Neural cell (in vitro differentiated cells): ENCODE results near the gene TMEM255B. TPM values are rescaled to one million over a fixed set of nuclear protein-coding genes. Genes with fewer than 3 reads are reported as not detected.

Experiments
- H2AFZ ChIP-seq: fragments of 200-600, 300-800 bp; sonication (generic), shearing (Covaris generic); 2 replicates; pipeline ENCODE4 v1.6.0; 2014; ENCODE audit warnings: low read depth, mild to moderate bottlenecking, antibody characterized with exemption, low read length, moderate library complexity
- H3F3A ChIP-seq: fragments of 200-600 bp; shearing (Covaris generic); 2 replicates; pipeline ENCODE4 v1.6.1; 2016; ENCODE audit warnings: mild to moderate bottlenecking, moderate library complexity, mixed read lengths, antibody characterized with exemption, low read length; ENCODE audit not compliant: insufficient read depth, poor library complexity, severe bottlenecking
- H3K27ac ChIP-seq: fragments of 200-600, 300-800 bp; sonication (generic), shearing (Covaris generic); 2 replicates; pipeline ENCODE4 v1.5.1; 2014; ENCODE audit warnings: mild to moderate bottlenecking, low read length, moderate library complexity
- H3K27me3 ChIP-seq: fragments of 300-800, 200-600 bp; sonication (generic), shearing (Covaris generic); 2 replicates; pipeline ENCODE4 v1.6.0; 2014; ENCODE audit warnings: mild to moderate bottlenecking, low read depth, low read length, moderate library complexity; ENCODE audit not compliant: insufficient read depth
- H3K36me3 ChIP-seq: fragments of 300-800, 200-600 bp; sonication (generic), shearing (Covaris generic); 2 replicates; pipeline ENCODE4 v1.5.1; 2014; ENCODE audit warnings: mild to moderate bottlenecking, antibody characterized with exemption, low read length, moderate library complexity; ENCODE audit not compliant: insufficient read depth
- H3K4me2 ChIP-seq: fragments of 300-800, 200-600 bp; sonication (generic), shearing (Covaris generic); 2 replicates; pipeline ENCODE4 v1.6.0; 2014; ENCODE audit warnings: mild to moderate bottlenecking, low read length
- H3K4me3 ChIP-seq: fragments of 300-800, 200-600 bp; sonication (generic), shearing (Covaris generic); 2 replicates; pipeline ENCODE4 v1.5.1; 2014; ENCODE audit warnings: mild to moderate bottlenecking, low read length, moderate library complexity
- H3K79me2 ChIP-seq: fragments of 200-600 bp; shearing (Covaris generic); replicated peaks from 2 replicates; pipeline ENCODE4 v1.6.0; 2014; ENCODE audit warnings: mild to moderate bottlenecking, low read length, moderate library complexity; ENCODE audit not compliant: insufficient read depth
- H3K9ac ChIP-seq: fragments of 300-800, 200-600 bp; sonication (generic), shearing (Covaris generic); 2 replicates; pipeline ENCODE4 v1.6.1; 2016; ENCODE audit warnings: mild to moderate bottlenecking, low read length, mixed read lengths
- H3K9me2 ChIP-seq: fragments of 200-600 bp; shearing (Covaris generic); 2 replicates; pipeline ENCODE4 v1.6.1; 2016; ENCODE audit warnings: mild to moderate bottlenecking, low read length, mixed read lengths; ENCODE audit not compliant: insufficient read depth
- H3K9me3 ChIP-seq: fragments of 200-600, 300-800 bp; sonication (generic), shearing (Covaris generic); 2 replicates; pipeline ENCODE4 v1.6.1; 2016; ENCODE audit warnings: mild to moderate bottlenecking, mixed run types, low read length, moderate library complexity, mixed read lengths
- H4K20me1 ChIP-seq: fragments of 200-600 bp; shearing (Covaris generic); 2 replicates; pipeline ENCODE4 v1.6.1; 2016; ENCODE audit warnings: mild to moderate bottlenecking, mixed run types; ENCODE audit not compliant: insufficient read depth
- EP300 ChIP-seq: fragments of 450-650 bp; conservative IDR thresholded peaks from 2 replicates; pipeline ENCODE4 v1.6.1; 2014; ENCODE audit warnings: antibody characterized with exemption, mild to moderate bottlenecking, moderate library complexity; ENCODE audit not compliant: poor library complexity, severe bottlenecking
- EZH2 ChIP-seq: fragments of 200-600, 300-800 bp; shearing (Covaris generic), sonication (generic); IDR thresholded peaks from 2 replicates; pipeline ENCODE4 v1.6.1; 2014; ENCODE audit warnings: antibody characterized with exemption, low read length, borderline replicate concordance, mild to moderate bottlenecking; ENCODE audit not compliant: insufficient read depth, poor library complexity, severe bottlenecking
- MXI1 ChIP-seq: fragments of 450-650 bp; conservative IDR thresholded peaks from 2 replicates; pipeline ENCODE4 v1.6.1; 2014; ENCODE audit warnings: antibody characterized with exemption, mild to moderate bottlenecking; ENCODE audit not compliant: poor library complexity, severe bottlenecking
- POLR2AphosphoS5 ChIP-seq: IDR thresholded peaks from 2 replicates; pipeline ENCODE4 v1.6.1; 2012
- RAD21 ChIP-seq: fragments of 450-650 bp; conservative IDR thresholded peaks from 2 replicates; pipeline ENCODE4 v1.6.1; 2014; ENCODE audit warnings: antibody characterized with exemption, mild to moderate bottlenecking, moderate library complexity
- SMC3 ChIP-seq: fragments of 450-650 bp; conservative IDR thresholded peaks from 2 replicates; pipeline ENCODE4 v1.6.1; 2014; ENCODE audit warnings: antibody characterized with exemption, mild to moderate bottlenecking, moderate library complexity; ENCODE audit not compliant: poor library complexity
- TAF1 ChIP-seq: IDR thresholded peaks from 2 replicates; pipeline ENCODE4 v1.6.1; 2012; ENCODE audit warnings: low read depth
- polyA plus RNA-seq: library from polyadenylated mRNA; depleted of rRNA; stranded (reverse); fragments of >200 nt; gene quantifications from 2 replicates; pipeline ENCODE4 v1.2.3, GENCODE V29; 2014
- TF ChIP-seq, protein P1 (sequence below): IDR thresholded peaks from 2 replicates; pipeline ENCODE4 v1.6.1; 2012; ENCODE audit warnings: borderline replicate concordance
- TF ChIP-seq, protein P2 (sequence below): fragments of 450-650 bp; IDR thresholded peaks from 2 replicates; pipeline ENCODE4 v1.5.1; 2014; ENCODE audit warnings: antibody characterized with exemption, mild to moderate bottlenecking, moderate library complexity; ENCODE audit not compliant: poor library complexity, severe bottlenecking

Gene TMEM255B
- polyA plus RNA-seq, 1 donor from 2014 or later: not detected

DNA sequence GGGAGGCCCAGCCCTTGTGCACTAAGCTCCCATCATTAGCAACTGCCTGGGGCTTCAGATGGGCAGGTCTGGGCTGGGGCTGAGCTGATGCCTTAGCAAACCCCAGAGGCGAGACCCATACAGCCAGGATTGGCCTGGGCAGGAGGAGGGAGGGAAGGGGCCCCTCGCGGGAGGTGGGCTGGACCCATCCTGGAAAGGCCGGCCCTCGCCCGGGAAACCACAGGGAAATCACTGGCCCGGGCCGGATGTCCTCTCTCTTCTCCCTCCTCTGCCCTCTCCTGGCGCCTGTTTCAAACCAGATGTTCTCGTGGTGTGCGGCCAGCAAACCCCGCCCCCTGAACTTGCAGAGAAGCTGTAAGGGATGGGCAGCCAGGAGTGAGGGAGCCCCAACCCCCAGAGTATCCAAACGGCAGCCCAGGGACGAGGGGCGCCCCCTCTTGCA, 43.1 kb downstream of the TMEM255B start:
- Histone ChIP-seq H3K9me3 (no peaks in the 10 kb centered on the region), H4K20me1 (no peaks in the 10 kb centered on the region), H3K9me2 (no peaks in the 10 kb centered on the region), H3K4me2 (no peak overlapping the region), H3F3A (no peaks in the 10 kb centered on the region), H3K79me2 (no peaks in the 10 kb centered on the region), H3K4me3 (no peak overlapping the region), H2AFZ (no peak overlapping the region), H3K36me3 (no peaks in the 10 kb centered on the region), H3K9ac (no peak overlapping the region), H3K27ac (no peak overlapping the region), H3K27me3 (no peaks in the 10 kb centered on the region)
- no peak for TF ChIP-seq MXI1
- TF ChIP-seq, protein P1, sequence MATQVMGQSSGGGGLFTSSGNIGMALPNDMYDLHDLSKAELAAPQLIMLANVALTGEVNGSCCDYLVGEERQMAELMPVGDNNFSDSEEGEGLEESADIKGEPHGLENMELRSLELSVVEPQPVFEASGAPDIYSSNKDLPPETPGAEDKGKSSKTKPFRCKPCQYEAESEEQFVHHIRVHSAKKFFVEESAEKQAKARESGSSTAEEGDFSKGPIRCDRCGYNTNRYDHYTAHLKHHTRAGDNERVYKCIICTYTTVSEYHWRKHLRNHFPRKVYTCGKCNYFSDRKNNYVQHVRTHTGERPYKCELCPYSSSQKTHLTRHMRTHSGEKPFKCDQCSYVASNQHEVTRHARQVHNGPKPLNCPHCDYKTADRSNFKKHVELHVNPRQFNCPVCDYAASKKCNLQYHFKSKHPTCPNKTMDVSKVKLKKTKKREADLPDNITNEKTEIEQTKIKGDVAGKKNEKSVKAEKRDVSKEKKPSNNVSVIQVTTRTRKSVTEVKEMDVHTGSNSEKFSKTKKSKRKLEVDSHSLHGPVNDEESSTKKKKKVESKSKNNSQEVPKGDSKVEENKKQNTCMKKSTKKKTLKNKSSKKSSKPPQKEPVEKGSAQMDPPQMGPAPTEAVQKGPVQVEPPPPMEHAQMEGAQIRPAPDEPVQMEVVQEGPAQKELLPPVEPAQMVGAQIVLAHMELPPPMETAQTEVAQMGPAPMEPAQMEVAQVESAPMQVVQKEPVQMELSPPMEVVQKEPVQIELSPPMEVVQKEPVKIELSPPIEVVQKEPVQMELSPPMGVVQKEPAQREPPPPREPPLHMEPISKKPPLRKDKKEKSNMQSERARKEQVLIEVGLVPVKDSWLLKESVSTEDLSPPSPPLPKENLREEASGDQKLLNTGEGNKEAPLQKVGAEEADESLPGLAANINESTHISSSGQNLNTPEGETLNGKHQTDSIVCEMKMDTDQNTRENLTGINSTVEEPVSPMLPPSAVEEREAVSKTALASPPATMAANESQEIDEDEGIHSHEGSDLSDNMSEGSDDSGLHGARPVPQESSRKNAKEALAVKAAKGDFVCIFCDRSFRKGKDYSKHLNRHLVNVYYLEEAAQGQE: no peak
- no peak for TF ChIP-seq EZH2
- TF ChIP-seq, protein P2, sequence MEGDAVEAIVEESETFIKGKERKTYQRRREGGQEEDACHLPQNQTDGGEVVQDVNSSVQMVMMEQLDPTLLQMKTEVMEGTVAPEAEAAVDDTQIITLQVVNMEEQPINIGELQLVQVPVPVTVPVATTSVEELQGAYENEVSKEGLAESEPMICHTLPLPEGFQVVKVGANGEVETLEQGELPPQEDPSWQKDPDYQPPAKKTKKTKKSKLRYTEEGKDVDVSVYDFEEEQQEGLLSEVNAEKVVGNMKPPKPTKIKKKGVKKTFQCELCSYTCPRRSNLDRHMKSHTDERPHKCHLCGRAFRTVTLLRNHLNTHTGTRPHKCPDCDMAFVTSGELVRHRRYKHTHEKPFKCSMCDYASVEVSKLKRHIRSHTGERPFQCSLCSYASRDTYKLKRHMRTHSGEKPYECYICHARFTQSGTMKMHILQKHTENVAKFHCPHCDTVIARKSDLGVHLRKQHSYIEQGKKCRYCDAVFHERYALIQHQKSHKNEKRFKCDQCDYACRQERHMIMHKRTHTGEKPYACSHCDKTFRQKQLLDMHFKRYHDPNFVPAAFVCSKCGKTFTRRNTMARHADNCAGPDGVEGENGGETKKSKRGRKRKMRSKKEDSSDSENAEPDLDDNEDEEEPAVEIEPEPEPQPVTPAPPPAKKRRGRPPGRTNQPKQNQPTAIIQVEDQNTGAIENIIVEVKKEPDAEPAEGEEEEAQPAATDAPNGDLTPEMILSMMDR: no peak
- TF ChIP-seq EP300: no peak

DNA sequence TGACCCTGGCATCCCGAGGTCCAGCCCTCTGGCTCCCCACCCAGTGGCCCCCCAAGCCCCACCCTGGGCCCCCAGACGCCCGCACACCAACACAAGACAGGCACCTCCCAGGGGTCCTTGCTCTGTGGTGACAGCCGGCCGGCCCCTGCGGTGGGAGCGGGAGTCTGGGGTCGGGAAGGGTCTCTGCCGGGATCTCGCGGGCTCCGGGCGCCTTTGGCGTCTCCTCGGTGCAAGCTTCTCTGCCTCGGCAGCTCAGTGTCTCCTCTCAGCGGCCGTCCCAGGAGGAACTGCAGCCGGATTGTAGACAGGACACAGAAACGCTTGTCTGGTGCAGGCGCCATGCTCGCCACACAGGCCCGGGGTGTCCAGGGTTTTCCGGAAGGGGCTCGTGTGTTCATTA, 43.7 kb downstream of the TMEM255B start:
- no peak for TF ChIP-seq RAD21
- no peak for TF ChIP-seq TAF1
- TF ChIP-seq, protein P1: no peak
- TF ChIP-seq SMC3: no peak
- no peak for TF ChIP-seq POLR2AphosphoS5
- TF ChIP-seq MXI1: no peak
- no peak for TF ChIP-seq EP300
- TF ChIP-seq, protein P2: no peak
- no peak for TF ChIP-seq EZH2
- Histone ChIP-seq H3K9ac (no peak overlapping the region), H3K4me2 (no peak overlapping the region), H2AFZ (no peak overlapping the region), H4K20me1 (no peaks in the 10 kb centered on the region), H3F3A (no peaks in the 10 kb centered on the region), H3K9me2 (no peaks in the 10 kb centered on the region), H3K79me2 (no peaks in the 10 kb centered on the region), H3K4me3 (no peak overlapping the region), H3K27me3 (no peaks in the 10 kb centered on the region), H3K9me3 (no peaks in the 10 kb centered on the region), H3K27ac (no peak overlapping the region), H3K36me3 (no peaks in the 10 kb centered on the region)
